NCI-H82 treated with DMSO at 0.1 percent for 48 hours (cell line): ENCODE results near the gene MARCHF5.
"Not testable (repeated sequence)": the region's sequence is repeated elsewhere in the genome, so short reads cannot be mapped to it uniquely, and the experiment has no call there.

ENCODE experiments used
- DNase-seq: peaks from one replicate; lab custom pipeline; 2025; ENCODE audit not compliant: unreplicated experiment; lab: John Stamatoyannopoulos, UW

Gene MARCHF5

DNA sequence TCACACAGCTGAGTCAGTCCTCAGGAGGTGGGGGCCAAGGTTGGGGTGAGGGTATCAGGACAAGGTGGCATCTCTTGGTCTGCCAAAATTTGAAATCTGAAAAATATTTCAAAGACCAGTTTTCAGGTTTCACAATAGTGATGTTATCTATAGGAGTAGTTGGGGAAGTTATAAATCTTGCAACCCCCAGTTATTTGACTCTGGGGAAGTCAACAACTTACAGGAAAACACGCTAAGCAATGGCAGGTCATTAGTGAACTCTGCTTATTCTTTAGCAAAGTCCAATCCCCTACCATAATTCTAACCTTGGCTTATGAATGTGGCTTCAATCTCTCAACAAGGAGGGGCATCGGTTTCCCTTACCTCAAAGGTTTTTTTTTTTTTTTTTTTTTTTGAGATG is 94.9 kb downstream of the MARCHF5 start:
- no peak for DNase-seq

DNA sequence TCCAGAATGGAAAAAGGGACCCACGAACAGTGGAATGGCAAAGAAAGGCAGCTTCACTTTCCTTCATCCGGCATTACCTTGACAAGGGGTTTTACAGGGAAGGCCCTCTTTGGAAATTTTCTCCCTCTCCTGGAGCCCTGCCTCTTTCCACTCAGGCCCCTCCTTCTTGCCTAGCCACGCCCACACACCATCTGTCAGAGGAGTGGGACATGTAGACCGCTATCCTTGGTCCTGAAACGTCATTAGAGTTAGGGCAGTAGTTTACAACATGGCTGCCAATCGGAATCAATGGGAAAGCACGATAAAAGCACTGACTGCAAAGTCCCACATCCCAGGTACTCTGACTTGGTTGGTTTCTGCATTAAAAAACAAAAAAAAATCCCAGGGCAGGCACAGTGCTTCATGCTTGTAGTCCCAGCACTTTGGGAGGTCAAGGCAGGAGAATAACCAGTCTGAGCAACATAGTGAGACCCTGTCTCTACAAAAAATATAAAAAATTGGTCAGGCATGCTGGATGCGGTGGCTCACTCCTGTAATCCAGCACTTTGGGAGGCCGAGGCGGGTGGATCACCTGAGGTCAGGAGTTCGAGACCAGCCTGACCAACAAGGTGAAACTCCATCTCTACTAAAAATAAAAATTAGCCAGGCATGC is 96.4 kb downstream of the MARCHF5 start:
- no peak for DNase-seq

DNA sequence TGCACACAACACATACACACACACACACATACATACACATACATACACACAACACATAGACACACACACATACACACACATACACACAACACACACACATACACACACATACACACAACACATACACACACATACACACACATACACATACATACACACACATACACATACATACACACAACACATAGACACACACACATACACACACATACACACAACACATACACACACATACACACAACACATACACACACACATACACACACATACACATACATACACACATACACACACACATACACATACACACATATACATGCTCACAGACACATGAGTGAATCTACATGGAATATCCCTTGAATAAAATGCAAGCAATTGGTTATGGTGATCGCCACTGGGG is 102.2 kb downstream of the MARCHF5 start:
- not testable (repeated sequence) for DNase-seq

DNA sequence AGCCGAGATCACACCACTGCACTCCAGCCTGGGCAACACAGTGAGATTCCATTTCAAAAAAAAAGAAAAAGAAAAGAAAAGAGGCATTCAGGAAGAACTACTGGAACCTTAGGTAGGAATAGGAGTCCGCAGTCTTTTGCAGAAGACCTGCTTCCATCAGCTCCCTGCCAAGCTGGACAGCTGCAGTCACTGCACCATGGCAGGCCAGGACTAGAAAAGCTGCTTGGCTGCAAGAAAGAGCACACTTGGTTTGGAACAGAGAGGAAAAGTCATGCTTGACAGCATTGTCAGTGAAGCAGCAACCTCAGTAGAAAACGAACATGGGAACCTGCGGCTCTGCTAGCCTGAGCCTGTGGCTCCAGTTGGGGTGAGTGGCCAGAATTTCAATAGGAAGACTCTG is 104.3 kb downstream of the MARCHF5 start:
- no peak for DNase-seq

DNA sequence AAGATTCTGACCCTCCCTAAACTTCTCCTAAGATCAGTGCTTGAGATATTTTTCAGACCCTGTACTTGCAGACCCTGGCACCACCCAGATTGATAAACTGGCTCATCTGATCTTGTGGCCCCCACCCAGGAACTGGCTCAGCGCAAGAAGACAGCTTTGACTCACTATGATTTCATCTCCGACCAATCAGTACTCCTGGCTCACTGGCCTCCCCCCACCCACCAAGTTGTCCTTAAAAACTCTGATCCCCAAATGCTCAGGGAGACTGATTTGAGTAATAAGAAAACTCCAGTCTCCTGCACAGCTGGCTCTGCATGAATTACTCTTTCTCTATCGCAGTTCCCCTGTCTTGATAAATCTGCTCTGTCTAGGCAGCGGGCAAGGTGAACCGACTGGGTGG is 111.3 kb downstream of the MARCHF5 start:
- DNase-seq = not testable (repeated sequence)
